Thymus (tissue), 11 donors: ENCODE data around the gene GNA14. TPM values are rescaled to one million over a fixed set of nuclear protein-coding genes. Genes with fewer than 3 reads are reported as not detected.
"Not testable (repeated sequence)": the region's sequence is repeated elsewhere in the genome, so short reads cannot be mapped to it uniquely, and the experiment has no call there.

Experiments
- DNase-seq, 9 donors: peaks; one replicate each; pipeline ENCODE4 v3.0.0-alpha.2; 2013; ENCODE audit warnings: low spot score in 9 of 9, low read depth in 6 of 9, missing footprints in 1 of 9
- H3K27ac ChIP-seq, 2 donors: one replicate each; pipeline ENCODE4 v1.5.1; 2013; ENCODE audit warnings: control low read depth in 1 of 2, low read depth in 1 of 2, low read length in 1 of 2, mild to moderate bottlenecking in 1 of 2, moderate library complexity in 1 of 2
- H3K27me3 ChIP-seq, 2 donors: one replicate each; pipeline ENCODE4 v1.5.1; 2013; ENCODE audit warnings: low read length in 1 of 2; ENCODE audit not compliant: control insufficient read depth in 2 of 2, insufficient read depth in 1 of 2
- H3K36me3 ChIP-seq, 2 donors: one replicate each; pipeline ENCODE4 v1.5.1; 2013; ENCODE audit warnings: low read length in 1 of 2, mild to moderate bottlenecking in 1 of 2, moderate library complexity in 1 of 2; ENCODE audit not compliant: control insufficient read depth in 2 of 2, insufficient read depth in 2 of 2
- H3K4me1 ChIP-seq, 2 donors: one replicate each; pipeline ENCODE4 v1.5.1; 2013; ENCODE audit warnings: low read length in 2 of 2; ENCODE audit not compliant: control insufficient read depth in 2 of 2, insufficient read depth in 2 of 2
- H3K4me3 ChIP-seq, 2 donors: one replicate each; pipeline ENCODE4 v1.5.1; 2013; ENCODE audit warnings: low read length in 2 of 2, control low read depth in 1 of 2, mild to moderate bottlenecking in 1 of 2
- H3K9me3 ChIP-seq, 2 donors: one replicate each; pipeline ENCODE4 v1.5.1; 2013; ENCODE audit warnings: low read length in 1 of 2, mild to moderate bottlenecking in 1 of 2; ENCODE audit not compliant: control insufficient read depth in 2 of 2, insufficient read depth in 1 of 2
- WGBS: extraction: QIAGEN DNeasy Blood & Tissue Kit; methylation state at CpG from one replicate; pipeline ENCODE4 v1.1.7; 2013; 5-methylcytosine and 5-hydroxymethylcytosine counted together
- polyA plus RNA-seq: library from polyadenylated mRNA; stranded (reverse); fragments of 200-250 nt; gene quantifications from one replicate; pipeline ENCODE4 v1.2.3, GENCODE V29; 2013
- total RNA-seq: library from RNA; stranded (reverse); fragments of 120-200 nt; gene quantifications from one replicate; pipeline ENCODE4 v1.2.4, GENCODE V29; 2013
- donor health status: healthy.

The GNA14 gene
- total and polyA plus RNA-seq, 2 donors: 0.47 to 1.4 TPM

- H3K4me3 ChIP-seq: no peak overlapping the region
- H3K4me1 ChIP-seq: no peaks in the 10 kb centered on the region
- H3K27me3 ChIP-seq: no peaks in the 10 kb centered on the region
- no peak for DNase-seq
- 96% methylated on average over 12 of the region's 12 CpGs for WGBS
- H3K9me3 ChIP-seq: no peaks in the 10 kb centered on the region
- H3K36me3 ChIP-seq: no peaks in the 10 kb centered on the region
- H3K27ac ChIP-seq: no peak overlapping the region
Measured at GRCh38 chr9:77586591-77586990, 61.5 kb downstream of the GNA14 start.

GRCh38 chr9:77585335-77585786, 62.8 kb downstream of the GNA14 start:
- no peak overlapping the region for H3K27ac ChIP-seq
- no peaks in the 10 kb centered on the region for H3K27me3 ChIP-seq
- H3K4me1 ChIP-seq: no peaks in the 10 kb centered on the region
- H3K4me3 ChIP-seq: no peak overlapping the region
- H3K9me3 ChIP-seq: no peaks in the 10 kb centered on the region
- no peaks in the 10 kb centered on the region for H3K36me3 ChIP-seq
- WGBS: 93% methylated on average over 2 of the region's 2 CpGs
- no peak for DNase-seq

- not testable (repeated sequence) for H3K9me3 ChIP-seq, H3K4me1 ChIP-seq, H3K4me3 ChIP-seq, DNase-seq, H3K27me3 ChIP-seq, H3K27ac ChIP-seq, H3K36me3 ChIP-seq
- WGBS: 99% methylated on average over 4 of the region's 4 CpGs
Measured at GRCh38 chr9:77584927-77585326, 63.2 kb downstream of the GNA14 start.

GRCh38 chr9:77582961-77583576, 65.1 kb downstream of the GNA14 start:
- Histone ChIP-seq H3K27me3 (no peaks in the 10 kb centered on the region), H3K4me1 (no peaks in the 10 kb centered on the region), H3K27ac (no peak overlapping the region), H3K9me3 (no peaks in the 10 kb centered on the region), H3K36me3 (no peaks in the 10 kb centered on the region), H3K4me3 (no peak overlapping the region)
- no peak for DNase-seq
- 86% methylated on average over 5 of the region's 5 CpGs for WGBS

- Histone ChIP-seq H3K27me3 (no peaks in the 10 kb centered on the region), H3K9me3 (no peaks in the 10 kb centered on the region), H3K4me1 (no peaks in the 10 kb centered on the region), H3K4me3 (no peak overlapping the region), H3K27ac (no peak overlapping the region), H3K36me3 (no peaks in the 10 kb centered on the region)
- DNase-seq: no peak
- WGBS: 94% methylated on average over 3 of the region's 3 CpGs
Measured at GRCh38 chr9:77582525-77582924, 65.6 kb downstream of the GNA14 start.

GRCh38 chr9:77575785-77576184, 72.3 kb downstream of the GNA14 start:
- Histone ChIP-seq H3K4me3 (no peak overlapping the region), H3K4me1 (no peaks in the 10 kb centered on the region), H3K36me3 (no peaks in the 10 kb centered on the region), H3K27me3 (no peaks in the 10 kb centered on the region), H3K9me3 (no peaks in the 10 kb centered on the region), H3K27ac (no peak overlapping the region)
- peak in 8 of 9 donors; percentile 16 to 58 (median 33) for DNase-seq
- 60% methylated on average over 2 of the region's 2 CpGs for WGBS

- 88% methylated on average over 4 of the region's 4 CpGs for WGBS
- H3K4me1 ChIP-seq: no peaks in the 10 kb centered on the region
- DNase-seq: no peak
- no peaks in the 10 kb centered on the region for H3K27me3 ChIP-seq
- H3K9me3 ChIP-seq: no peaks in the 10 kb centered on the region
- no peaks in the 10 kb centered on the region for H3K36me3 ChIP-seq
- no peak overlapping the region for H3K4me3 ChIP-seq
- no peak overlapping the region for H3K27ac ChIP-seq
Measured at GRCh38 chr9:77569335-77569734, 78.8 kb downstream of the GNA14 start.

- Histone ChIP-seq H3K4me3 (no peak overlapping the region), H3K36me3 (no peaks in the 10 kb centered on the region), H3K9me3 (no peaks in the 10 kb centered on the region), H3K27ac (no peak overlapping the region), H3K27me3 (no peaks in the 10 kb centered on the region), H3K4me1 (no peaks in the 10 kb centered on the region)
- no peak for DNase-seq
- WGBS: 97% methylated on average over 1 of the region's 1 CpG
Measured at GRCh38 chr9:77563174-77563573, 84.9 kb downstream of the GNA14 start.

GRCh38 chr9:77562019-77562748, 85.9 kb downstream of the GNA14 start:
- DNase-seq: no peak
- no peak overlapping the region for H3K4me3 ChIP-seq
- 81% methylated on average over 6 of the region's 6 CpGs for WGBS
- H3K27ac ChIP-seq: no peak overlapping the region
- no peaks in the 10 kb centered on the region for H3K27me3 ChIP-seq
- no peaks in the 10 kb centered on the region for H3K9me3 ChIP-seq
- H3K4me1 ChIP-seq: no peaks in the 10 kb centered on the region
- no peaks in the 10 kb centered on the region for H3K36me3 ChIP-seq
